ENCODE results near the gene EIF3A. TPM values are rescaled to one million over a fixed set of nuclear protein-coding genes. Genes with fewer than 3 reads are reported as not detected.
"Not testable (repeated sequence)": the region's sequence is repeated elsewhere in the genome, so short reads cannot be mapped to it uniquely, and the experiment has no call there.

The EIF3A gene
- total and polyA plus RNA-seq, 4 donors, result 46.9 to 95.1 (median 71.7) TPM

- no peaks in the 10 kb centered on the region for H3K27me3 ChIP-seq (ENCODE audit: control insufficient read depth in 1 of 2, insufficient read depth in 2 of 2, low read length in 1 of 2)
- 78 to 82% methylated on average over 9 of the region's 9 CpGs for WGBS, 2 donors
- H3K9me3 ChIP-seq (ENCODE audit: control insufficient read depth, low read length), result no peaks in the 10 kb centered on the region
- H3K36me3 ChIP-seq (ENCODE audit: control insufficient read depth in 1 of 2, insufficient read depth in 2 of 2, low read length in 1 of 2), result peaks cover 7 to 12% of the 10 kb centered on the region in 2 donors
- H3K27ac ChIP-seq (ENCODE audit: low read depth in 1 of 2, low read length in 2 of 2), result no peak overlapping the region
- H3K4me1 ChIP-seq (ENCODE audit: control insufficient read depth in 1 of 2, insufficient read depth in 2 of 2, low read length in 2 of 2), result no peaks in the 10 kb centered on the region
- ATAC-seq (ENCODE audit: low FRiP score) (no peak), DNase-seq (no peak)
- H3K4me3 ChIP-seq (ENCODE audit: low read length in 2 of 2), result no peak overlapping the region
- intact Hi-C loops (cut with DNase I), result no loop called here
These were observed 35.3 kb upstream of the EIF3A start for GRCh38 chr10:119115926-119116325.

GRCh38 chr10:119113751-119114732 lies 33.4 kb upstream of the EIF3A start:
- DNase-seq, result no peak
- no peak overlapping the region for H3K27ac ChIP-seq (ENCODE audit: low read depth in 1 of 2, low read length in 2 of 2)
- no peak for ATAC-seq (ENCODE audit: low FRiP score)
- no peaks in the 10 kb centered on the region for H3K4me1 ChIP-seq (ENCODE audit: control insufficient read depth in 1 of 2, insufficient read depth in 2 of 2, low read length in 2 of 2)
- WGBS, 2 donors, result 87 to 90% methylated on average over 11 of the region's 11 CpGs
- no peaks in the 10 kb centered on the region for H3K27me3 ChIP-seq (ENCODE audit: control insufficient read depth in 1 of 2, insufficient read depth in 2 of 2, low read length in 1 of 2)
- H3K36me3 ChIP-seq (ENCODE audit: control insufficient read depth in 1 of 2, insufficient read depth in 2 of 2, low read length in 1 of 2), result peaks cover 5 to 12% of the 10 kb centered on the region in 2 donors
- H3K9me3 ChIP-seq (ENCODE audit: control insufficient read depth, low read length), result no peaks in the 10 kb centered on the region
- no peak overlapping the region for H3K4me3 ChIP-seq (ENCODE audit: low read length in 2 of 2)
- intact Hi-C loops (cut with DNase I), result no loop called here

- no peak for DNase-seq
- peaks cover 5 to 10% of the 10 kb centered on the region in 2 donors for H3K36me3 ChIP-seq (ENCODE audit: control insufficient read depth in 1 of 2, insufficient read depth in 2 of 2, low read length in 1 of 2)
- H3K4me1 ChIP-seq (ENCODE audit: control insufficient read depth in 1 of 2, insufficient read depth in 2 of 2, low read length in 2 of 2), result no peaks in the 10 kb centered on the region
- no peaks in the 10 kb centered on the region for H3K9me3 ChIP-seq (ENCODE audit: control insufficient read depth, low read length)
- H3K27me3 ChIP-seq (ENCODE audit: control insufficient read depth in 1 of 2, insufficient read depth in 2 of 2, low read length in 1 of 2), result no peaks in the 10 kb centered on the region
- no peak overlapping the region for H3K4me3 ChIP-seq (ENCODE audit: low read length in 2 of 2)
- no peak overlapping the region for H3K27ac ChIP-seq (ENCODE audit: low read depth in 1 of 2, low read length in 2 of 2)
- ATAC-seq (ENCODE audit: low FRiP score), result no peak
- 76 to 80% methylated on average over 4 of the region's 4 CpGs for WGBS, 2 donors
- intact Hi-C loops (cut with DNase I), result no loop called here
These were observed 31.4 kb upstream of the EIF3A start for GRCh38 chr10:119112056-119112455.

- H3K36me3 ChIP-seq (ENCODE audit: control insufficient read depth in 1 of 2, insufficient read depth in 2 of 2, low read length in 1 of 2); H3K4me1 ChIP-seq (ENCODE audit: control insufficient read depth in 1 of 2, insufficient read depth in 2 of 2, low read length in 2 of 2); H3K27me3 ChIP-seq (ENCODE audit: control insufficient read depth in 1 of 2, insufficient read depth in 2 of 2, low read length in 1 of 2); ATAC-seq (ENCODE audit: low FRiP score); DNase-seq; intact Hi-C loops (cut with DNase I); H3K9me3 ChIP-seq (ENCODE audit: control insufficient read depth, low read length); H3K4me3 ChIP-seq (ENCODE audit: low read length in 2 of 2); H3K27ac ChIP-seq (ENCODE audit: low read depth in 1 of 2, low read length in 2 of 2): not testable (repeated sequence)
- WGBS, 2 donors, result 81 to 89% methylated on average over 2 of the region's 2 CpGs
These were observed 27.2 kb upstream of the EIF3A start for GRCh38 chr10:119107771-119108170.

- H3K27ac ChIP-seq (ENCODE audit: low read depth in 1 of 2, low read length in 2 of 2); H3K27me3 ChIP-seq (ENCODE audit: control insufficient read depth in 1 of 2, insufficient read depth in 2 of 2, low read length in 1 of 2); ATAC-seq (ENCODE audit: low FRiP score); intact Hi-C loops (cut with DNase I); H3K4me1 ChIP-seq (ENCODE audit: control insufficient read depth in 1 of 2, insufficient read depth in 2 of 2, low read length in 2 of 2); H3K36me3 ChIP-seq (ENCODE audit: control insufficient read depth in 1 of 2, insufficient read depth in 2 of 2, low read length in 1 of 2); H3K9me3 ChIP-seq (ENCODE audit: control insufficient read depth, low read length); H3K4me3 ChIP-seq (ENCODE audit: low read length in 2 of 2); DNase-seq: not testable (repeated sequence)
- WGBS, 2 donors, result 93 to 95% methylated on average over 6 of the region's 6 CpGs
These were observed 26.5 kb upstream of the EIF3A start for GRCh38 chr10:119107106-119107505.

GRCh38 chr10:119105899-119106298 lies 25.3 kb upstream of the EIF3A start:
- H3K27ac ChIP-seq (ENCODE audit: low read depth in 1 of 2, low read length in 2 of 2); H3K4me3 ChIP-seq (ENCODE audit: low read length in 2 of 2); ATAC-seq (ENCODE audit: low FRiP score); DNase-seq; H3K4me1 ChIP-seq (ENCODE audit: control insufficient read depth in 1 of 2, insufficient read depth in 2 of 2, low read length in 2 of 2); H3K27me3 ChIP-seq (ENCODE audit: control insufficient read depth in 1 of 2, insufficient read depth in 2 of 2, low read length in 1 of 2); H3K36me3 ChIP-seq (ENCODE audit: control insufficient read depth in 1 of 2, insufficient read depth in 2 of 2, low read length in 1 of 2); intact Hi-C loops (cut with DNase I); H3K9me3 ChIP-seq (ENCODE audit: control insufficient read depth, low read length): not testable (repeated sequence)
- 97% methylated on average over 7 of the region's 7 CpGs for WGBS, 2 donors

- DNase-seq, result no peak
- H3K9me3 ChIP-seq (ENCODE audit: control insufficient read depth, low read length), result no peaks in the 10 kb centered on the region
- peak overlapping the region in 1 of 2 donors; percentile 80 for H3K4me3 ChIP-seq (ENCODE audit: low read length in 2 of 2)
- intact Hi-C loops (cut with DNase I), result no loop called here
- no peak overlapping the region for H3K27ac ChIP-seq (ENCODE audit: low read depth in 1 of 2, low read length in 2 of 2)
- H3K27me3 ChIP-seq (ENCODE audit: control insufficient read depth in 1 of 2, insufficient read depth in 2 of 2, low read length in 1 of 2), result peaks cover 0 to 2% of the 10 kb centered on the region in 2 donors
- WGBS, 2 donors, result 88 to 89% methylated on average over 12 of the region's 12 CpGs
- no peaks in the 10 kb centered on the region for H3K36me3 ChIP-seq (ENCODE audit: control insufficient read depth in 1 of 2, insufficient read depth in 2 of 2, low read length in 1 of 2)
- ATAC-seq (ENCODE audit: low FRiP score), result no peak
- no peaks in the 10 kb centered on the region for H3K4me1 ChIP-seq (ENCODE audit: control insufficient read depth in 1 of 2, insufficient read depth in 2 of 2, low read length in 2 of 2)
These were observed 24.5 kb upstream of the EIF3A start for GRCh38 chr10:119105155-119105554.

GRCh38 chr10:119104654-119105015 lies 24.0 kb upstream of the EIF3A start:
- H3K27me3 ChIP-seq (ENCODE audit: control insufficient read depth in 1 of 2, insufficient read depth in 2 of 2, low read length in 1 of 2), result peaks cover 0 to 2% of the 10 kb centered on the region in 2 donors
- H3K4me1 ChIP-seq (ENCODE audit: control insufficient read depth in 1 of 2, insufficient read depth in 2 of 2, low read length in 2 of 2), result no peaks in the 10 kb centered on the region
- H3K27ac ChIP-seq (ENCODE audit: low read depth in 1 of 2, low read length in 2 of 2), result no peak overlapping the region
- peak; percentile 60 to 76 for DNase-seq
- no peaks in the 10 kb centered on the region for H3K9me3 ChIP-seq (ENCODE audit: control insufficient read depth, low read length)
- H3K36me3 ChIP-seq (ENCODE audit: control insufficient read depth in 1 of 2, insufficient read depth in 2 of 2, low read length in 1 of 2), result no peaks in the 10 kb centered on the region
- peak; percentile 46 for ATAC-seq (ENCODE audit: low FRiP score)
- H3K4me3 ChIP-seq (ENCODE audit: low read length in 2 of 2), result peak overlapping the region; percentile 43 to 80
- WGBS, 2 donors, result 1% methylated on average over 19 to 22 of the region's 22 CpGs
- intact Hi-C loops (cut with DNase I), result no loop called here

All from aorta (tissue), 5 donors.